PC-3 (cell line): ENCODE measurements around the gene ZNF576.

ENCODE experiments used
- EZH2 ChIP-seq: fragments of 300-600 bp; sonication (generic); IDR thresholded peaks from one replicate; pipeline ENCODE4 v1.6.1; 2017; ENCODE audit warnings: antibody characterized with exemption, mild to moderate bottlenecking, low read length; ENCODE audit not compliant: unreplicated experiment
- EZH2phosphoT487 ChIP-seq: fragments of 300-600 bp; sonication (generic); IDR thresholded peaks from 2 replicates; pipeline ENCODE4 v1.6.1; 2018; ENCODE audit warnings: mild to moderate bottlenecking, antibody characterized with exemption, low read length, borderline replicate concordance
- TF ChIP-seq, protein P1 (sequence below): fragments of 300-600 bp; sonication (generic); conservative IDR thresholded peaks from 2 replicates; pipeline ENCODE4 v1.5.1; 2017; ENCODE audit warnings: antibody characterized with exemption, low read depth, mild to moderate bottlenecking, low read length

DNA sequence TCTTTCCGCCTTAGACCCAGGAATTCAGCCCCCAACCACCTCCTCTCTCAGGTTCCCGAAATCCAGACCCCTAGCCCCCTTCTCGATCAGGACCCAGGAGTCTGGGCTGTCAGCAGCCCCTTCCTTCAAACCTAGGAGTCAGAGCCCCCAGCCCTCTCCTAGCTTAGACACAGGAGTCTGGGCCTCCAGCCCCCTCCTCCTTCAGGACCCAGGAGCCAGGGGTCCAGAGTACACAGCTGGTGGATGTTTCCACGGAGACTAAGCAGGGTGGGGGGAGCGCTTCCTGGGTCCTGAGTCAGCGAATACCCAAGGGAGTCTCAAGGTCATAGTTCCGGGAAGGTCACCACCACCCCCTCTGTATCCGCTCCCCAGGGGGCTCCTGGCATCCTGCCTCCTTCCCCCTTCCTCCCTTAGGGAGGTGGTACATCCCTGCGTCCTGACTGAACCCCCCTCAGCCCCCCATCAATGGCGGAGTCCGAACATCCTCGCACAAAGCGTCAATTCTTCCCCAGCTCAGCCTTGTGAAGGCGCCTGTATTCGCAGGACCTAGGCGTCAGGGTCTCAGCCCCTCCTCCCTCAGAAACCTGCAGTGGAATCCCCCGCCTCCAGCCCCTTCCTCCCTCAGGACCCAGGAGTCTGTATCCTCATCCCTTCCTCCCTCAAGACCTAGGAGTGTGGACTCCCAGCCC lies 38.6 kb downstream of the ZNF576 start:
- no peak for TF ChIP-seq EZH2phosphoT487
- TF ChIP-seq, protein P1, sequence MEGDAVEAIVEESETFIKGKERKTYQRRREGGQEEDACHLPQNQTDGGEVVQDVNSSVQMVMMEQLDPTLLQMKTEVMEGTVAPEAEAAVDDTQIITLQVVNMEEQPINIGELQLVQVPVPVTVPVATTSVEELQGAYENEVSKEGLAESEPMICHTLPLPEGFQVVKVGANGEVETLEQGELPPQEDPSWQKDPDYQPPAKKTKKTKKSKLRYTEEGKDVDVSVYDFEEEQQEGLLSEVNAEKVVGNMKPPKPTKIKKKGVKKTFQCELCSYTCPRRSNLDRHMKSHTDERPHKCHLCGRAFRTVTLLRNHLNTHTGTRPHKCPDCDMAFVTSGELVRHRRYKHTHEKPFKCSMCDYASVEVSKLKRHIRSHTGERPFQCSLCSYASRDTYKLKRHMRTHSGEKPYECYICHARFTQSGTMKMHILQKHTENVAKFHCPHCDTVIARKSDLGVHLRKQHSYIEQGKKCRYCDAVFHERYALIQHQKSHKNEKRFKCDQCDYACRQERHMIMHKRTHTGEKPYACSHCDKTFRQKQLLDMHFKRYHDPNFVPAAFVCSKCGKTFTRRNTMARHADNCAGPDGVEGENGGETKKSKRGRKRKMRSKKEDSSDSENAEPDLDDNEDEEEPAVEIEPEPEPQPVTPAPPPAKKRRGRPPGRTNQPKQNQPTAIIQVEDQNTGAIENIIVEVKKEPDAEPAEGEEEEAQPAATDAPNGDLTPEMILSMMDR: no peak
- TF ChIP-seq EZH2: no peak
